GM12878 (cell line): ENCODE results near the gene PPDPF.

Experiments used
- ATF3 ChIP-seq: IDR thresholded peaks from 2 replicates; pipeline ENCODE4 v1.6.1; 2011; ENCODE audit warnings: low read depth, mild to moderate bottlenecking, low read length, moderate library complexity, borderline replicate concordance; ENCODE audit errors: extremely low read depth
- ATF7 ChIP-seq: fragments of 450-650 bp; IDR thresholded peaks from 2 replicates; pipeline ENCODE4 v1.6.1; 2016; ENCODE audit warnings: low read depth, mild to moderate bottlenecking
- CEBPB ChIP-seq, 2 experiments: fragments of 150-350 bp in 1 of 2; IDR thresholded peaks; 2 replicates each; pipeline ENCODE4 v1.6.1; 2012 to 2014; ENCODE audit warnings: low read depth in 2 of 2, low read length in 2 of 2, borderline replicate concordance in 1 of 2, inconsistent platforms in 1 of 2
- CTCF ChIP-seq, 3 experiments: IDR thresholded peaks in 2 of 3; conservative IDR thresholded peaks in 1 of 3; 2 replicates each; pipeline ENCODE4 v1.5.1; 2011; ENCODE audit warnings: low read depth in 3 of 3, low read length in 3 of 3, mild to moderate bottlenecking in 3 of 3, control low read depth in 2 of 3, moderate library complexity in 2 of 3, inconsistent platforms in 1 of 3, mixed read lengths in 1 of 3; ENCODE audit not compliant: control insufficient read depth in 2 of 3, insufficient read depth in 1 of 3; ENCODE audit errors: extremely low read depth in 1 of 3
- DPF2 ChIP-seq: fragments of 450-650 bp; IDR thresholded peaks from 2 replicates; pipeline ENCODE4 v1.6.1; 2017; ENCODE audit warnings: mild to moderate bottlenecking
- EZH2 ChIP-seq: IDR thresholded peaks from 2 replicates; pipeline ENCODE4 v1.6.1; 2012; ENCODE audit warnings: low read depth, mild to moderate bottlenecking, control low read depth, inconsistent platforms, low read length, borderline replicate concordance; ENCODE audit not compliant: control insufficient read depth
- HCFC1 ChIP-seq: fragments of 150-350 bp; IDR thresholded peaks from 2 replicates; pipeline ENCODE4 v1.6.1; 2014; ENCODE audit warnings: low read length
- NFYB ChIP-seq: IDR thresholded peaks from 2 replicates; pipeline ENCODE4 v1.6.1; 2011; ENCODE audit warnings: low read depth, mild to moderate bottlenecking, low read length, improper control_type of control experiment, moderate library complexity; ENCODE audit not compliant: insufficient read depth
- SIN3A ChIP-seq: IDR thresholded peaks from 2 replicates; pipeline ENCODE4 v1.6.1; 2012; ENCODE audit warnings: low read depth, low read length, improper control_type of control experiment
- SP1 ChIP-seq: IDR thresholded peaks from one replicate; pipeline ENCODE4 v1.6.1; 2011; ENCODE audit warnings: low read depth, low read length
- SREBF1 ChIP-seq: IDR thresholded peaks from 2 replicates; pipeline ENCODE4 v1.6.1; 2012; ENCODE audit warnings: mild to moderate bottlenecking, low read length
- SRF ChIP-seq, 2 experiments: IDR thresholded peaks; 2 replicates each; pipeline ENCODE4 v1.6.1; 2011; ENCODE audit warnings: low read depth in 2 of 2, low read length in 2 of 2, mild to moderate bottlenecking in 1 of 2, moderate library complexity in 1 of 2

- TF ChIP-seq SRF (IDR thresholded peaks at IDR 0.05; ENCODE audit: low read depth in 2 of 2, low read length in 2 of 2): no peak
- no peak for TF ChIP-seq CTCF (IDR thresholded peaks at IDR 0.05 in 2 of 3, conservative IDR thresholded peaks at IDR 0.05 in 1 of 3; ENCODE audit: control insufficient read depth in 2 of 3, extremely low read depth in 1 of 3, insufficient read depth in 1 of 3, low read depth in 3 of 3, low read length in 3 of 3)
- no peak for TF ChIP-seq ATF7
- TF ChIP-seq CEBPB (IDR thresholded peaks at IDR 0.05; ENCODE audit: borderline replicate concordance in 1 of 2, low read depth in 2 of 2, low read length in 2 of 2): no peak
- no peak for TF ChIP-seq NFYB
- no peak for TF ChIP-seq SP1
- no peak for TF ChIP-seq SIN3A
- no peak for TF ChIP-seq HCFC1
- no peak for TF ChIP-seq DPF2
- TF ChIP-seq EZH2: no peak
- TF ChIP-seq ATF3: no peak
- no peak for TF ChIP-seq SREBF1
These were observed 6.6 kb downstream of the PPDPF start for GRCh38 chr20:63527184-63527583.
